Naive thymus-derived CD4-positive, alpha-beta T cell (primary cell): ENCODE measurements around the gene NCOA4. TPM values are rescaled to one million over a fixed set of nuclear protein-coding genes. Genes with fewer than 3 reads are reported as not detected.

ENCODE experiments used
- ATAC-seq: fragments of 150-1000 bp; cut with Tn5 transposase; 2 replicates; pipeline ENCODE4 v1.10.0; 2021; ENCODE audit warnings: mild to moderate bottlenecking, moderate library complexity
- CTCF ChIA-PET: fragments of 350-600 bp; sonication (Branson Sonifier 250); formaldehyde crosslinking; loops from one replicate; lab custom pipeline; 2021; ENCODE audit warnings: antibody characterized with exemption; lab: Charles Lee
- POLR2A ChIA-PET: fragments of 350-600 bp; sonication (Branson Sonifier 250); formaldehyde crosslinking; loops from one replicate; lab custom pipeline; 2021; ENCODE audit warnings: antibody characterized with exemption, inconsistent platforms; lab: Charles Lee
- DNase-seq, 9 donors: peaks; one replicate each; pipeline versions ENCODE4 v3.0.0 to v3.0.0-alpha.2; 2020 to 2022; ENCODE audit warnings: mixed read lengths in 1 of 9
- H3K27ac ChIP-seq: one replicate; pipeline ENCODE4 v1.7.0; 2013; ENCODE audit warnings: mild to moderate bottlenecking, low read depth, low read length, moderate library complexity
- H3K27me3 ChIP-seq, 2 donors: one replicate each; pipeline ENCODE4 v1.7.0; 2013; ENCODE audit warnings: low read length in 2 of 2, mild to moderate bottlenecking in 2 of 2, moderate library complexity in 2 of 2; ENCODE audit not compliant: control insufficient read depth in 2 of 2, insufficient read depth in 2 of 2
- H3K36me3 ChIP-seq, 3 experiments: 1 replicate in 2 of 3; 2 replicates in 1 of 3; pipeline ENCODE4 v1.7.0; 2013; ENCODE audit warnings: low read length in 3 of 3, mild to moderate bottlenecking in 3 of 3, moderate library complexity in 1 of 3; ENCODE audit not compliant: insufficient read depth in 3 of 3, control insufficient read depth in 2 of 3
- H3K4me1 ChIP-seq, 2 donors: one replicate each; pipeline ENCODE4 v1.7.0; 2013; ENCODE audit warnings: low read length in 2 of 2, mild to moderate bottlenecking in 2 of 2, moderate library complexity in 1 of 2; ENCODE audit not compliant: control insufficient read depth in 2 of 2, insufficient read depth in 2 of 2
- H3K4me3 ChIP-seq: 2 replicates; pipeline ENCODE4 v1.7.0; 2013; ENCODE audit warnings: mild to moderate bottlenecking, low read length
- H3K9me3 ChIP-seq, 3 experiments: 1 replicate in 2 of 3; 2 replicates in 1 of 3; pipeline ENCODE4 v1.7.0; 2013; ENCODE audit warnings: low read length in 3 of 3; ENCODE audit not compliant: control insufficient read depth in 2 of 3
- H3K27ac Mint-ChIP-seq, 9 donors: one replicate each; pipeline ENCODE4 v1.8.0; 2020 to 2022; ENCODE audit warnings: mixed read lengths in 9 of 9, mild to moderate bottlenecking in 8 of 9, moderate library complexity in 5 of 9, inconsistent platforms in 2 of 9
- H3K27me3 Mint-ChIP-seq, 5 donors: one replicate each; pipeline ENCODE4 v1.8.0; 2021 to 2022; ENCODE audit warnings: mixed read lengths in 5 of 5, mild to moderate bottlenecking in 1 of 5
- H3K36me3 Mint-ChIP-seq, 5 donors: one replicate each; pipeline ENCODE4 v1.8.0; 2020 to 2022; ENCODE audit warnings: mixed read lengths in 5 of 5, mild to moderate bottlenecking in 3 of 5, inconsistent platforms in 1 of 5
- H3K4me1 Mint-ChIP-seq, 7 donors: one replicate each; pipeline ENCODE4 v1.8.0; 2020 to 2022; ENCODE audit warnings: mixed read lengths in 7 of 7, mild to moderate bottlenecking in 3 of 7, inconsistent platforms in 1 of 7
- H3K4me3 Mint-ChIP-seq, 10 donors: one replicate each; pipeline ENCODE4 v1.8.0; 2020 to 2022; ENCODE audit warnings: mild to moderate bottlenecking in 10 of 10, mixed read lengths in 10 of 10, moderate library complexity in 6 of 10, inconsistent platforms in 2 of 10
- H3K9me3 Mint-ChIP-seq, 11 donors: one replicate each; pipeline ENCODE4 v1.8.0; 2020 to 2022; ENCODE audit warnings: mixed read lengths in 11 of 11, mild to moderate bottlenecking in 4 of 11, inconsistent platforms in 1 of 11, moderate library complexity in 1 of 11
- intact Hi-C, 2 donors: fragments of 100-400 bp; cut with micrococcal nuclease; formaldehyde crosslinking; loops; one replicate each; pipeline ENCODE4 v1.15.1; 2023
- polyA plus RNA-seq, 2 donors: library from polyadenylated mRNA; unstranded; fragments of 300-500 nt; fragmentation: Illumina TruSeq; gene quantifications; one replicate each; pipeline ENCODE4 v1.2.3, GENCODE V29; 2021
- total RNA-seq, 6 experiments: library from RNA in 5 of 6; stranded (reverse) in 5 of 6; gene quantifications; 1 replicate in 5 of 6; 2 replicates in 1 of 6; pipeline ENCODE4 v1.2.3 and lab custom pipeline; 2021 to 2026

NCOA4 gene
- total and polyA plus RNA-seq, 7 experiments from 2014 or later, result 54.6 to 181 (median 106) TPM

- Mint-ChIP-seq H3K36me3 (peaks cover 0 to 22% (median 11%) of the 10 kb centered on the region in 5 donors), H3K4me3 (peak overlapping the region in 4 of 10 donors; percentile 5 to 95 (median 22)), H3K27me3 (no peaks in the 10 kb centered on the region), H3K27ac (peak overlapping the region in 8 of 9 donors; percentile 17 to 94 (median 79)), H3K9me3 (no peaks in the 10 kb centered on the region), H3K4me1 (peaks cover 36 to 74% (median 69%) of the 10 kb centered on the region in 7 donors)
- intact Hi-C loops, result no loop called here
- DNase-seq (no peak), ATAC-seq (no peak)
- no peaks in the 10 kb centered on the region for H3K27me3 ChIP-seq
- peaks cover 9 to 25% (median 12%) of the 10 kb centered on the region in 3 experiments for H3K36me3 ChIP-seq
- peak overlapping the region; percentile 32 for H3K27ac ChIP-seq
- CTCF ChIA-PET, result interaction anchor here (0.5 to 3.2 kb wide), 4 partner anchors 11 to 68 kb away, joined by 3 to 16 read pairs (median 5); no protein-coding TSS in a partner anchor
- POLR2A ChIA-PET, result interaction anchor here (1.2 kb wide), 1 partner anchor 14 kb away, joined by 3 read pairs; no protein-coding TSS in a partner anchor
- no peaks in the 10 kb centered on the region for H3K9me3 ChIP-seq
- H3K4me3 ChIP-seq, result no peak overlapping the region
- peaks cover 18 to 21% of the 10 kb centered on the region in 2 donors for H3K4me1 ChIP-seq
Observed at GRCh38 chr10:46018453-46019176, 11.8 kb downstream of the NCOA4 start.

GRCh38 chr10:46017733-46018132, 12.7 kb downstream of the NCOA4 start:
- Histone ChIP-seq H3K4me3 (no peak overlapping the region), H3K27me3 (no peaks in the 10 kb centered on the region), H3K9me3 (no peaks in the 10 kb centered on the region), H3K4me1 (peaks cover 16 to 20% of the 10 kb centered on the region in 2 donors), H3K27ac (no peak overlapping the region), H3K36me3 (peaks cover 12 to 34% (median 21%) of the 10 kb centered on the region in 3 experiments)
- intact Hi-C loops, result no loop called here
- H3K4me3 Mint-ChIP-seq, result peak overlapping the region in 1 of 10 donors; percentile 95
- peaks cover 33 to 68% (median 61%) of the 10 kb centered on the region in 7 donors for H3K4me1 Mint-ChIP-seq
- H3K27me3 Mint-ChIP-seq, result no peaks in the 10 kb centered on the region
- peak overlapping the region in 6 of 9 donors; percentile 33 to 89 (median 59) for H3K27ac Mint-ChIP-seq
- ChIA-PET CTCF (interaction anchor here (0.5 to 0.7 kb wide), 2 partner anchors 11 to 28 kb away, joined by 3 to 6 read pairs; no protein-coding TSS in a partner anchor), POLR2A (interaction anchor here (0.8 to 1.2 kb wide), 3 partner anchors 9 to 14 kb away, joined by 3 read pairs; no protein-coding TSS in a partner anchor)
- DNase-seq (no peak), ATAC-seq (no peak)
- peaks cover 0 to 24% (median 11%) of the 10 kb centered on the region in 5 donors for H3K36me3 Mint-ChIP-seq
- H3K9me3 Mint-ChIP-seq, result no peaks in the 10 kb centered on the region

GRCh38 chr10:46016811-46017210, 13.6 kb downstream of the NCOA4 start:
- peaks cover 3 to 25% (median 14%) of the 10 kb centered on the region in 5 donors for H3K36me3 Mint-ChIP-seq
- peak overlapping the region in 7 of 9 donors; percentile 17 to 89 (median 61) for H3K27ac Mint-ChIP-seq
- Histone ChIP-seq H3K4me3 (no peak overlapping the region), H3K9me3 (no peaks in the 10 kb centered on the region), H3K27me3 (no peaks in the 10 kb centered on the region), H3K36me3 (peaks cover 13 to 41% (median 30%) of the 10 kb centered on the region in 3 experiments), H3K27ac (no peak overlapping the region), H3K4me1 (peaks cover 16 to 20% of the 10 kb centered on the region in 2 donors)
- H3K4me1 Mint-ChIP-seq, result peaks cover 29 to 59% (median 51%) of the 10 kb centered on the region in 7 donors
- no peaks in the 10 kb centered on the region for H3K9me3 Mint-ChIP-seq
- CTCF ChIA-PET, result interaction anchor here (0.7 to 1.4 kb wide), 2 partner anchors 10 to 11 kb away, joined by 3 read pairs; no protein-coding TSS in a partner anchor
- no peak for ATAC-seq
- intact Hi-C loops, result no loop called here
- POLR2A ChIA-PET, result interaction anchor here (1.0 kb wide), 1 partner anchor 9 kb away, joined by 3 read pairs; no protein-coding TSS in a partner anchor
- DNase-seq, result no peak
- no peak overlapping the region for H3K4me3 Mint-ChIP-seq
- no peaks in the 10 kb centered on the region for H3K27me3 Mint-ChIP-seq

GRCh38 chr10:46016190-46016589, 14.2 kb downstream of the NCOA4 start:
- no peak for DNase-seq
- no peak for ATAC-seq
- peaks cover 3 to 25% (median 14%) of the 10 kb centered on the region in 5 donors for H3K36me3 Mint-ChIP-seq
- H3K4me1 Mint-ChIP-seq, result peaks cover 26 to 53% (median 45%) of the 10 kb centered on the region in 7 donors
- H3K4me1 ChIP-seq, result peaks cover 12 to 20% of the 10 kb centered on the region in 2 donors
- H3K4me3 Mint-ChIP-seq, result no peak overlapping the region
- H3K27me3 Mint-ChIP-seq, result no peaks in the 10 kb centered on the region
- H3K27ac ChIP-seq, result no peak overlapping the region
- H3K9me3 ChIP-seq, result no peaks in the 10 kb centered on the region
- POLR2A ChIA-PET, result no interaction called here
- H3K9me3 Mint-ChIP-seq, result no peaks in the 10 kb centered on the region
- H3K27ac Mint-ChIP-seq, result peak overlapping the region in 6 of 9 donors; percentile 12 to 89 (median 62)
- peaks cover 13 to 45% (median 34%) of the 10 kb centered on the region in 3 experiments for H3K36me3 ChIP-seq
- no peaks in the 10 kb centered on the region for H3K27me3 ChIP-seq
- CTCF ChIA-PET, result interaction anchor here (1.4 kb wide), 1 partner anchor 10 kb away, joined by 3 read pairs; no protein-coding TSS in a partner anchor
- no peak overlapping the region for H3K4me3 ChIP-seq
- intact Hi-C loops, result no loop called here

GRCh38 chr10:46014683-46015405, 15.6 kb downstream of the NCOA4 start:
- H3K27ac Mint-ChIP-seq, result peak overlapping the region in 4 of 9 donors; percentile 5 to 89 (median 60)
- ATAC-seq (no peak), DNase-seq (no peak)
- H3K27ac ChIP-seq, result no peak overlapping the region
- peaks cover 9 to 35% (median 14%) of the 10 kb centered on the region in 5 donors for H3K36me3 Mint-ChIP-seq
- peaks cover 20 to 39% (median 32%) of the 10 kb centered on the region in 7 donors for H3K4me1 Mint-ChIP-seq
- H3K27me3 ChIP-seq, result no peaks in the 10 kb centered on the region
- H3K9me3 Mint-ChIP-seq, result peaks cover 0 to 1% (median 0%) of the 10 kb centered on the region in 11 donors
- peaks cover 16 to 58% (median 44%) of the 10 kb centered on the region in 3 experiments for H3K36me3 ChIP-seq
- H3K27me3 Mint-ChIP-seq, result no peaks in the 10 kb centered on the region
- no peaks in the 10 kb centered on the region for H3K9me3 ChIP-seq
- intact Hi-C loops, result no loop called here
- H3K4me1 ChIP-seq, result peaks cover 11 to 13% of the 10 kb centered on the region in 2 donors
- H3K4me3 Mint-ChIP-seq, result no peak overlapping the region
- ChIA-PET POLR2A (no interaction called here), CTCF (no interaction called here)
- H3K4me3 ChIP-seq, result no peak overlapping the region

- ChIA-PET POLR2A (no interaction called here), CTCF (no interaction called here)
- intact Hi-C loops, result no loop called here
- DNase-seq (no peak), ATAC-seq (no peak)
- no peaks in the 10 kb centered on the region for H3K27me3 Mint-ChIP-seq
- Histone ChIP-seq H3K9me3 (no peaks in the 10 kb centered on the region), H3K4me1 (peaks cover 7 to 9% of the 10 kb centered on the region in 2 donors), H3K36me3 (peaks cover 16 to 64% (median 49%) of the 10 kb centered on the region in 3 experiments), H3K27ac (no peak overlapping the region), H3K27me3 (no peaks in the 10 kb centered on the region), H3K4me3 (no peak overlapping the region)
- no peak overlapping the region for H3K4me3 Mint-ChIP-seq
- peak overlapping the region in 3 of 9 donors; percentile 44 to 89 (median 65) for H3K27ac Mint-ChIP-seq
- H3K36me3 Mint-ChIP-seq, result peaks cover 9 to 41% (median 19%) of the 10 kb centered on the region in 5 donors
- H3K9me3 Mint-ChIP-seq, result peaks cover 0 to 1% (median 0%) of the 10 kb centered on the region in 11 donors
- peaks cover 14 to 33% (median 25%) of the 10 kb centered on the region in 7 donors for H3K4me1 Mint-ChIP-seq
Observed at GRCh38 chr10:46014206-46014605, 16.2 kb downstream of the NCOA4 start.
